ENCODE measurements around the gene FMN2. TPM values are rescaled to one million over a fixed set of nuclear protein-coding genes. Genes with fewer than 3 reads are reported as not detected.
A peak's percentile ranks its signal among the peaks of the same experiment; 100 is the strongest.

The FMN2 gene
- total and polyA plus RNA-seq, 2 donors (not counting 1 experiment from before 2014, with no cell fraction given): 8.0 to 13.7 TPM

GRCh38 chr1:240304466-240304865 lies 212.8 kb downstream of the FMN2 start:
- H3K79me2 ChIP-seq (ENCODE audit: control insufficient read depth, insufficient read depth, low read length): no peaks in the 10 kb centered on the region

GRCh38 chr1:240306673-240307072 lies 215.0 kb downstream of the FMN2 start:
- Histone ChIP-seq H3K79me2 (ENCODE audit: control insufficient read depth, insufficient read depth, low read length) (no peaks in the 10 kb centered on the region), H3K4me1 (ENCODE audit: control insufficient read depth, extremely low read depth, insufficient read depth, low read length) (peaks cover 5% of the 10 kb centered on the region), H3K9me3 (ENCODE audit: control insufficient read depth, insufficient read depth, low read depth, low read length) (no peaks in the 10 kb centered on the region), H3K36me3 (ENCODE audit: control insufficient read depth, insufficient read depth, low read length) (no peaks in the 10 kb centered on the region), H2AFZ (ENCODE audit: low read length) (no peak overlapping the region), H3K27ac (ENCODE audit: insufficient read depth, low read length) (no peak overlapping the region), H3K4me3 (replicated peaks in 1 of 4; ENCODE audit: control extremely low read depth in 1 of 4, insufficient read depth in 1 of 4, low read depth in 3 of 4, low read length in 4 of 4) (no peak overlapping the region), H3K27me3 (ENCODE audit: control insufficient read depth, insufficient read depth, low read length) (no peaks in the 10 kb centered on the region), H3K4me2 (ENCODE audit: extremely low read depth, insufficient read depth, low read length) (no peak overlapping the region), H3K9ac (ENCODE audit: insufficient read depth, low read length) (no peak overlapping the region), H4K20me1 (ENCODE audit: control insufficient read depth, extremely low read depth, insufficient read depth, low read length) (no peaks in the 10 kb centered on the region)
- DNase-seq (ENCODE audit: low read depth in 2 of 2): peak in 1 of 2 donors; percentile 87
- TF ChIP-seq CTCF (conservative IDR thresholded peaks at IDR 0.05 in 1 of 2, IDR thresholded peaks at IDR 0.05 in 1 of 2; ENCODE audit: low read depth in 1 of 2, low read length in 2 of 2) (no peak), EZH2 (IDR thresholded peaks at IDR 0.05; ENCODE audit: low read length, missing control alignments) (no peak)

More at GRCh38 chr1:240304466-240304865, 212.8 kb downstream of the FMN2 start:
- H3K4me1 ChIP-seq (ENCODE audit: control insufficient read depth, extremely low read depth, insufficient read depth, low read length): peaks cover 5% of the 10 kb centered on the region
- DNase-seq (ENCODE audit: low read depth in 2 of 2): no peak
- no peak overlapping the region for H3K27ac ChIP-seq (ENCODE audit: insufficient read depth, low read length)
- H4K20me1 ChIP-seq (ENCODE audit: control insufficient read depth, extremely low read depth, insufficient read depth, low read length): no peaks in the 10 kb centered on the region
- no peak overlapping the region for H3K9ac ChIP-seq (ENCODE audit: insufficient read depth, low read length)
- no peaks in the 10 kb centered on the region for H3K9me3 ChIP-seq (ENCODE audit: control insufficient read depth, insufficient read depth, low read depth, low read length)
- H3K4me2 ChIP-seq (ENCODE audit: extremely low read depth, insufficient read depth, low read length): no peak overlapping the region
- no peak overlapping the region for H2AFZ ChIP-seq (ENCODE audit: low read length)
- no peak for TF ChIP-seq CTCF (conservative IDR thresholded peaks at IDR 0.05 in 1 of 2, IDR thresholded peaks at IDR 0.05 in 1 of 2; ENCODE audit: low read depth in 1 of 2, low read length in 2 of 2)
- TF ChIP-seq EZH2 (IDR thresholded peaks at IDR 0.05; ENCODE audit: low read length, missing control alignments): no peak
- no peak overlapping the region for H3K4me3 ChIP-seq (replicated peaks in 1 of 4; ENCODE audit: control extremely low read depth in 1 of 4, insufficient read depth in 1 of 4, low read depth in 3 of 4, low read length in 4 of 4)
- H3K27me3 ChIP-seq (ENCODE audit: control insufficient read depth, insufficient read depth, low read length): no peaks in the 10 kb centered on the region
- no peaks in the 10 kb centered on the region for H3K36me3 ChIP-seq (ENCODE audit: control insufficient read depth, insufficient read depth, low read length)

- H4K20me1 ChIP-seq (ENCODE audit: control insufficient read depth, extremely low read depth, insufficient read depth, low read length): no peaks in the 10 kb centered on the region
- peaks cover 5% of the 10 kb centered on the region for H3K4me1 ChIP-seq (ENCODE audit: control insufficient read depth, extremely low read depth, insufficient read depth, low read length)
- H3K27ac ChIP-seq (ENCODE audit: insufficient read depth, low read length): peak overlapping the region; percentile 64
- H3K9me3 ChIP-seq (ENCODE audit: control insufficient read depth, insufficient read depth, low read depth, low read length): no peaks in the 10 kb centered on the region
- H2AFZ ChIP-seq (ENCODE audit: low read length): peak overlapping the region; percentile 27
- no peaks in the 10 kb centered on the region for H3K27me3 ChIP-seq (ENCODE audit: control insufficient read depth, insufficient read depth, low read length)
- H3K4me2 ChIP-seq (ENCODE audit: extremely low read depth, insufficient read depth, low read length): peak overlapping the region; percentile 66
- no peak for DNase-seq (ENCODE audit: low read depth in 2 of 2)
- H3K4me3 ChIP-seq (replicated peaks in 1 of 4; ENCODE audit: control extremely low read depth in 1 of 4, insufficient read depth in 1 of 4, low read depth in 3 of 4, low read length in 4 of 4): no peak overlapping the region
- no peak for TF ChIP-seq EZH2 (IDR thresholded peaks at IDR 0.05; ENCODE audit: low read length, missing control alignments)
- TF ChIP-seq CTCF (conservative IDR thresholded peaks at IDR 0.05 in 1 of 2, IDR thresholded peaks at IDR 0.05 in 1 of 2; ENCODE audit: low read depth in 1 of 2, low read length in 2 of 2): no peak
- no peak overlapping the region for H3K9ac ChIP-seq (ENCODE audit: insufficient read depth, low read length)
- H3K36me3 ChIP-seq (ENCODE audit: control insufficient read depth, insufficient read depth, low read length): no peaks in the 10 kb centered on the region
- no peaks in the 10 kb centered on the region for H3K79me2 ChIP-seq (ENCODE audit: control insufficient read depth, insufficient read depth, low read length)
Measured at GRCh38 chr1:240308096-240308495, 216.4 kb downstream of the FMN2 start.
